ENCODE measurements around the gene C1orf115. TPM values are rescaled to one million over a fixed set of nuclear protein-coding genes. Genes with fewer than 3 reads are reported as not detected.

C1orf115 gene
- total and polyA plus RNA-seq, 9 of the 15 experiments (the other 6 are each of a cell fraction or from before 2014, with no cell fraction given) = not detected

- no peak for FAIRE-seq
- H3K9ac ChIP-seq (ENCODE audit: insufficient read depth in 1 of 2, low read depth in 2 of 2, low read length in 2 of 2) = no peak overlapping the region
- H3K27ac ChIP-seq (ENCODE audit: extremely low read depth, low read depth, low read length) = no peak overlapping the region
- H3K4me2 ChIP-seq (ENCODE audit: insufficient read depth, low read length) = no peak overlapping the region
- peaks cover 0 to under 1% of the 10 kb centered on the region in 2 experiments; a peak in 1 of 5 replicates for H3K4me1 ChIP-seq (replicated peaks in 1 of 2; ENCODE audit: control insufficient read depth in 2 of 2, insufficient read depth in 2 of 2, low read length in 2 of 2)
- H3K79me2 ChIP-seq (ENCODE audit: control insufficient read depth, insufficient read depth, low read length) = no peaks in the 10 kb centered on the region
- no peaks in the 10 kb centered on the region for H3K9me3 ChIP-seq (replicated peaks; ENCODE audit: control insufficient read depth, insufficient read depth, low read depth, low read length)
- H4K20me1 ChIP-seq (replicated peaks; ENCODE audit: control insufficient read depth, insufficient read depth, low read length) = no peaks in the 10 kb centered on the region
- ChIA-PET POLR2A (interaction anchor here (1.2 kb wide), 1 partner anchor 44 kb away, joined by 3 read pairs; no protein-coding TSS in a partner anchor), CTCF (ENCODE audit: low intra/inter-chr PET ratio) (no interaction called here)
- no peaks in the 10 kb centered on the region for H3K36me3 ChIP-seq (ENCODE audit: control insufficient read depth, insufficient read depth, low read length)
- no peak overlapping the region for H3K4me3 ChIP-seq
- DNase-seq (ENCODE audit: extremely low read depth in 1 of 4, low spot score in 3 of 4) = no peak
- ATAC-seq = no peak
- TF ChIP-seq MECOM (CRISPR knock-in tag; IDR thresholded peaks at IDR 0.05) = no peak
- TF ChIP-seq CBX5 (IDR thresholded peaks at IDR 0.05; ENCODE audit: borderline replicate concordance, low read depth) = no peak
- no peak for TF ChIP-seq MXD1 (CRISPR knock-in tag; IDR thresholded peaks at IDR 0.05; ENCODE audit: borderline replicate concordance, poor library complexity, severe bottlenecking)
- TF ChIP-seq TCF7 (IDR thresholded peaks at IDR 0.05; ENCODE audit: borderline replicate concordance) = no peak
- no peak for TF ChIP-seq JUND (IDR thresholded peaks at IDR 0.05; ENCODE audit: borderline replicate concordance, low read depth, low read length)
- TF ChIP-seq JUND (tag; IDR thresholded peaks at IDR 0.05; ENCODE audit: borderline replicate concordance, low read depth, low read length) = no peak
- TF ChIP-seq JUNB (CRISPR knock-in tag; conservative IDR thresholded peaks at IDR 0.05) = no peak
- no peak for TF ChIP-seq TAF9B (IDR thresholded peaks at IDR 0.05; ENCODE audit: partially characterized antibody)
- no peak for TF ChIP-seq ETV1 (tag; conservative IDR thresholded peaks at IDR 0.05; ENCODE audit: low read depth)
- no peak for TF ChIP-seq FOXK1 (CRISPR knock-in tag; IDR thresholded peaks at IDR 0.05; ENCODE audit: borderline replicate concordance)
- TF ChIP-seq FOXK2 (conservative IDR thresholded peaks at IDR 0.05 in 1 of 2, IDR thresholded peaks at IDR 0.05 in 1 of 2; ENCODE audit: low read depth in 2 of 2) = no peak
- TF ChIP-seq SIX5 (IDR thresholded peaks at IDR 0.05; ENCODE audit: borderline replicate concordance in 1 of 2, insufficient read depth in 1 of 2, low read depth in 1 of 2, low read length in 2 of 2) = no peak
- in situ Hi-C loops (cut with MboI) (no loop called here), intact Hi-C loops (cut with micrococcal nuclease) (no loop called here)
- H3K27me3 ChIP-seq (ENCODE audit: control insufficient read depth in 2 of 2, insufficient read depth in 2 of 2, low read length in 2 of 2) = peaks cover 2 to 14% of the 10 kb centered on the region in 2 experiments; a peak in 2 of 5 replicates
- BruUV-seq (replicated peaks) = no TSS peak
- 0% methylated on average over 4 of the region's 4 CpGs for WGBS (ENCODE audit: insufficient coverage, low coverage, missing lambda C conversion rate)
- H3K9me1 ChIP-seq (ENCODE audit: control insufficient read depth, insufficient read depth, low read length) = no peaks in the 10 kb centered on the region
- no peak overlapping the region for H2AFZ ChIP-seq (ENCODE audit: low read depth, low read length)
Observed at GRCh38 chr1:220684890-220685289, 5.3 kb upstream of the C1orf115 start.
